Measurements from ENCODE around the gene RSRC1. TPM values are rescaled to one million over a fixed set of nuclear protein-coding genes. Genes with fewer than 3 reads are reported as not detected.
"Not testable (repeated sequence)": the region's sequence is repeated elsewhere in the genome, so short reads cannot be mapped to it uniquely, and the experiment has no call there.

Gene RSRC1
- total and polyA plus RNA-seq, 12 donors: 12.6 to 27.6 (median 21.4) TPM

GRCh38 chr3:158407844-158408517 is 298.1 kb downstream of the RSRC1 start:
- DNase-seq (no peak), ATAC-seq (no peak)
- H3K4me1 ChIP-seq: no peaks in the 10 kb centered on the region
- TF ChIP-seq, protein P1, sequence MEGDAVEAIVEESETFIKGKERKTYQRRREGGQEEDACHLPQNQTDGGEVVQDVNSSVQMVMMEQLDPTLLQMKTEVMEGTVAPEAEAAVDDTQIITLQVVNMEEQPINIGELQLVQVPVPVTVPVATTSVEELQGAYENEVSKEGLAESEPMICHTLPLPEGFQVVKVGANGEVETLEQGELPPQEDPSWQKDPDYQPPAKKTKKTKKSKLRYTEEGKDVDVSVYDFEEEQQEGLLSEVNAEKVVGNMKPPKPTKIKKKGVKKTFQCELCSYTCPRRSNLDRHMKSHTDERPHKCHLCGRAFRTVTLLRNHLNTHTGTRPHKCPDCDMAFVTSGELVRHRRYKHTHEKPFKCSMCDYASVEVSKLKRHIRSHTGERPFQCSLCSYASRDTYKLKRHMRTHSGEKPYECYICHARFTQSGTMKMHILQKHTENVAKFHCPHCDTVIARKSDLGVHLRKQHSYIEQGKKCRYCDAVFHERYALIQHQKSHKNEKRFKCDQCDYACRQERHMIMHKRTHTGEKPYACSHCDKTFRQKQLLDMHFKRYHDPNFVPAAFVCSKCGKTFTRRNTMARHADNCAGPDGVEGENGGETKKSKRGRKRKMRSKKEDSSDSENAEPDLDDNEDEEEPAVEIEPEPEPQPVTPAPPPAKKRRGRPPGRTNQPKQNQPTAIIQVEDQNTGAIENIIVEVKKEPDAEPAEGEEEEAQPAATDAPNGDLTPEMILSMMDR (IDR thresholded peaks at IDR 0.05): no peak
- H3K4me3 ChIP-seq: no peak overlapping the region
- 66 to 68% methylated on average over 4 of the region's 4 CpGs for WGBS, 2 donors
- H3K27me3 ChIP-seq: no peaks in the 10 kb centered on the region
- H3K9me3 ChIP-seq: peaks cover 0 to 6% (median 0%) of the 10 kb centered on the region in 11 donors
- H3K36me3 ChIP-seq: no peaks in the 10 kb centered on the region
- intact Hi-C loops (cut with DNase I): no loop called here
- H3K27ac ChIP-seq: no peak overlapping the region

DNA sequence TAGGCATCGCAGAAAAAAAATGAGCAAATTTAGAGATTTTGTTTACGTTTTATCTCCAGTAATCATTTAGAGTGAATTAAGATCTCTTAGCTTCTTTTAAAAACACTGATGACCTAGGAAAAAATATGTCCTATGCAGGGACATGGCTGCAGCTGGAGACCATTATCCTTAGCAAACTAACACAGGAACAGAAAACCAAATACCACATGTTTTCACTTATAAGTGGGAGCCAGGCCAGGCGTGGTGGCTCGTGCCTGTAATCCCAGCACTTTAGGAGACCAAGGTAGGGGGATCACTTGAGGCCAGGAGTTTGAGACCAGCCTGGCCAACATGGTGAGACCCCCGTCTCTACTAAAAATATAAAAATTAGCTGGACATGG is 298.6 kb downstream of the RSRC1 start:
- ATAC-seq; H3K36me3 ChIP-seq; DNase-seq; H3K4me3 ChIP-seq; H3K27ac ChIP-seq; H3K9me3 ChIP-seq; intact Hi-C loops (cut with DNase I); H3K4me1 ChIP-seq; H3K27me3 ChIP-seq: not testable (repeated sequence)
- 85 to 88% methylated on average over 5 of the region's 5 CpGs for WGBS, 2 donors

- ATAC-seq (no peak), DNase-seq (no peak)
- H3K4me3 ChIP-seq: no peak overlapping the region
- no peak overlapping the region for H3K27ac ChIP-seq
- peaks cover 0 to 2% (median 0%) of the 10 kb centered on the region in 9 donors for H3K4me1 ChIP-seq
- no peaks in the 10 kb centered on the region for H3K27me3 ChIP-seq
- peaks cover 0 to 5% (median 0%) of the 10 kb centered on the region in 11 donors for H3K9me3 ChIP-seq
- intact Hi-C loops (cut with DNase I): no loop called here
- no peaks in the 10 kb centered on the region for H3K36me3 ChIP-seq
- TF ChIP-seq, protein P1 (IDR thresholded peaks at IDR 0.05): no peak
These were observed 308.1 kb downstream of the RSRC1 start for GRCh38 chr3:158418035-158418434.

GRCh38 chr3:158419820-158420653 is 310.1 kb downstream of the RSRC1 start:
- 93 to 94% methylated on average over 5 of the region's 5 CpGs for WGBS, 2 donors

More at GRCh38 chr3:158419820-158420653, 310.1 kb downstream of the RSRC1 start:
- DNase-seq (no peak), ATAC-seq (no peak)
- H3K4me1 ChIP-seq: peaks cover 0 to 2% (median 0%) of the 10 kb centered on the region in 9 donors
- H3K9me3 ChIP-seq: peaks cover 0 to 3% (median 0%) of the 10 kb centered on the region in 11 donors
- no peak overlapping the region for H3K27ac ChIP-seq
- no peaks in the 10 kb centered on the region for H3K27me3 ChIP-seq
- H3K4me3 ChIP-seq: no peak overlapping the region
- intact Hi-C loops (cut with DNase I): no loop called here
- TF ChIP-seq, protein P1 (IDR thresholded peaks at IDR 0.05): no peak
- no peaks in the 10 kb centered on the region for H3K36me3 ChIP-seq
